HG03039 (cell line): ENCODE measurements around the gene COMMD3.
"Not testable (repeated sequence)": the region's sequence is repeated elsewhere in the genome, so short reads cannot be mapped to it uniquely, and the experiment has no call there.

Experiments used
- ATAC-seq: cut with Tn5 transposase; IDR thresholded peaks from one replicate; pipeline ENCODE4 v1.9.1; 2021; ENCODE audit warnings: mild to moderate bottlenecking, moderate library complexity; ENCODE audit not compliant: unreplicated experiment

Gene COMMD3

DNA sequence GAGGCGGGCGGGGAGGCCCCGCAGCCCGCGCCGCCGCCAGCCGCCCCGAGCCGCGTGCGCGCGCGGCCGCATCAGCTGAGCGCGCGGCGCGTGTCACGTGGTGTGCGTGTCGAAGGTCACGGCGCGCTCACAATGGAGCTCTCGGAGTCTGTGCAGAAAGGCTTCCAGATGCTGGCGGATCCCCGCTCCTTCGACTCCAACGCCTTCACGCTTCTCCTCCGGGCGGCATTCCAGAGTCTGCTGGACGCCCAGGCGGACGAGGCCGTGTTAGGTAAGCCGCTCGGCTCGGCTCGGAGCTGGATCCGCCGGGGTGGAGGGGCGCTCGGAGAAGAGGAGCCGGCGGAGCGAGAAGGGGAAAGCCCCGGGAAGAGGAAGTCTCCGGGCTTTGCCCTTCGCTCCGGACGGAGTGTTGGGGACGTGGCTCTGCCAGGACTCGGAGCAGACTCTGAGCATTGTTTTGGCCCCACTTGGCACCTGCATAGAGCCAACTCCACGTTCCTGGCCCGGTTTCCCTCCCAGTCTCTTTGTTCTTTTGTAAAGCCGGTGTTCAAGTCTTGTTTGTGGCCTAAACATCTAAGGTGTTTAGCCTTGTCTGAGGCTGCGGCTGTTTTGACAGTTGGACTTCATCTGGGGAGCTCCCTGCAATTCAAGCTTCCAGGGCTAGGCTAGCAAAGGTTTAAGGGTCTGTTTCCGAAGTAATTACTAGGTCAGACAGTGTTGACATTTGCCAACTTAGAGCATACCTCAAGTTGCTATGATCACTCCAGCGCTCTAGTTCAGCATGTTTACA lies at the start of gene COMMD3:
Gene COMMD3, plus strand, starts transcription at position 103 of the 790 bp plus-strand sequence. Its CDS starts 30 bp downstream, at position 133.
- peak; percentile 61 for ATAC-seq

- no peak for ATAC-seq
Measured at GRCh38 chr10:22268503-22268902, 47.7 kb upstream of the COMMD3 start.

- no peak for ATAC-seq
Measured at GRCh38 chr10:22271786-22272185, 44.4 kb upstream of the COMMD3 start.

DNA sequence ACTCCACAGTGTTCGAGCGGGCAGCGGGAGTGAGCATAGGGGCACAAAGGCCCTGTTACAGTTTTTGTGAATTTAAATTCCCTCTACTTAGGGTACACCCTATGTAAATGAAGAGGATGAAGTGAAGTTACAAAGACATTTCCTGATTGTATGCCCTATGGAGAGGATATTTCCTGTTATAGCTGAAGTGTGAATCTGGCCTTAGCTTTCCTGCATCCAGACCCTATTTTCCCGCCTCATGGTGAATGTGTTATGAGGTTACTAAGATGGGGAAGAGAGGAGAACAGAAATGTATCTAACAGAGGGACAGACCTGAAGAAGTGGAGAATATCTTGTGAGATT lies 37.8 kb upstream of the COMMD3 start:
- ATAC-seq, result no peak

- no peak for ATAC-seq
Measured at GRCh38 chr10:22280078-22280477, 36.1 kb upstream of the COMMD3 start.

- no peak for ATAC-seq
Measured at GRCh38 chr10:22285130-22285529, 31.1 kb upstream of the COMMD3 start.

- no peak for ATAC-seq
Measured at GRCh38 chr10:22293747-22294404, 22.3 kb upstream of the COMMD3 start.

- no peak for ATAC-seq
Measured at GRCh38 chr10:22294694-22295093, 21.5 kb upstream of the COMMD3 start.

GRCh38 chr10:22301193-22301592 lies 15.0 kb upstream of the COMMD3 start:
- ATAC-seq, result no peak

DNA sequence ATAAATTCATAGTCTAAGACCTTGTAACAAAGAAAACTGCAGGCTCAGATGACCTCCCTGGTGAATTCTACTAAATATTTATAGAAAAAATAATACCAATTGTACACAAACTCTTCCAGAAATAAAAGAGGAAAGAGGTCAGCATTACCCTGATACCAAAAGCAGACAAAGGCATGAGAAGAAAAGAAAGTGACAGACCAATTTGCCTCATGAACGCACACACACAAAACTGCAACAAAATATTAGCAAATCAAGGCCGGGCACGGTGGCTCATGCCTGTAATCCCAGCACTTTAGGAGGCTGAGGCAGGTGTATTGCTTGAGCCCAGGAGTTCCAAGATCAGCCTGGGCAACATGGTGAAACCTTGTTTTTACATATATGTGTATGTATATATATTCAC lies 12.7 kb upstream of the COMMD3 start:
- no peak for ATAC-seq

DNA sequence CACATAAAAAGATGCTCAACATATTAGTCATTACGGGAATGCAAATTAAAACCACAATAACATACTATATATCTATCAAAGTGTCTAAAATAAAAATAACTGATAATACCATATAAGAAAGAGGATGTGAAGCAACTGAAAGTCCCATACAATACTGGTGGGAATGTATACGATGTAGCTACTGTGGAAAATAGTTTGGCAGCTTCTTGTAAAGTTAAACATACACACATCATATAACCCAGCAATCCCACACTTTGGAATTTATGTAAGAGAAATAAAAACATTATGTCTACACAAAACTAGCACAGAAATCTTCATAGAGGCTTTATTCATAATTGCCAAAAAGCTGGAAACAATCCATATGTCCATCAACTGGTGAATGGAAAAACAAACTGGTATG lies 10.5 kb upstream of the COMMD3 start:
- no peak for ATAC-seq

GRCh38 chr10:22308390-22308789 lies 7.8 kb upstream of the COMMD3 start:
- ATAC-seq, result peak; percentile 96

- no peak for ATAC-seq
Measured at GRCh38 chr10:22309180-22310000, 6.8 kb upstream of the COMMD3 start.

- ATAC-seq, result not testable (repeated sequence)
Measured at GRCh38 chr10:22310012-22310411, 6.2 kb upstream of the COMMD3 start.

DNA sequence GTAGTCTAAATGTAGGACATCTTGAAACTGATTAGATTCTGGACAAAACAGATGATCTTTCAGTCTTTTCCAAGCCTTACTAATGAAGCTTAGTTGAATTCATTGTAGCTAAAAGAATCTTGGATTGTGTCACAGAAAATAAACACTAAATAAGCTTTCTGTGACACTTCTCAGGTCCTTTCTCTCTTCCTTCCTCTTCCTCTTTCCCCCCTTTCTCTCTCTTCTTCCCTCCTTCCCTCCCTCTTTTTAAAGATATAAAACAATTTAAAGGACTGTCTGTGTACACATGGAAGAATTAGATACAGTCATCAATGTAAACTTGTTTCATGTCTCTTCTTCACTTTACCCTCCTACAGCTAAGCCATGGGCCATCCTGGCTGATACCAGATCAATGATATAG lies 5.3 kb upstream of the COMMD3 start:
- ATAC-seq, result no peak

DNA sequence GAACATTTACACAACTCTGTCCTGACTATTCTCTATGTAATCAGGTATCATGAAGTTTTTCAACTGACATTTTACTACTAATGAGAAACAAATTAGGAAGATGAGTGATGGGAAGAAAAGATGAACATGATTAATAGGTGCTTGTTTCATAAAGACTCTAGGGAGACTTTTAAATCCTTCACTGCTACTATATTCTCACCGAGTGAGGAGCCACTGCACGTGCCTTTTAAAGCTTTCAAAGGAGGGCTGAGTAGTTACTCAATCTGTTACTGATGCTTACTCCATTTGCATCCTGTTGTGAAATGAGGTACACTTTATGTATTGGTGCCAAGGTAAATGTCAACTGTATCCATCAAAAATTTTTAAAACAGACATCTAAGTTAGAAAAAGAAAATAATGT lies 1.3 kb upstream of the COMMD3 start:
- ATAC-seq, result no peak

GRCh38 chr10:22315455-22316285 lies 518 bp upstream of the COMMD3 start:
- peak; percentile 18 for ATAC-seq

GRCh38 chr10:22317076-22317370 lies 835 bp downstream of the COMMD3 start:
- peak; percentile 5 for ATAC-seq

DNA sequence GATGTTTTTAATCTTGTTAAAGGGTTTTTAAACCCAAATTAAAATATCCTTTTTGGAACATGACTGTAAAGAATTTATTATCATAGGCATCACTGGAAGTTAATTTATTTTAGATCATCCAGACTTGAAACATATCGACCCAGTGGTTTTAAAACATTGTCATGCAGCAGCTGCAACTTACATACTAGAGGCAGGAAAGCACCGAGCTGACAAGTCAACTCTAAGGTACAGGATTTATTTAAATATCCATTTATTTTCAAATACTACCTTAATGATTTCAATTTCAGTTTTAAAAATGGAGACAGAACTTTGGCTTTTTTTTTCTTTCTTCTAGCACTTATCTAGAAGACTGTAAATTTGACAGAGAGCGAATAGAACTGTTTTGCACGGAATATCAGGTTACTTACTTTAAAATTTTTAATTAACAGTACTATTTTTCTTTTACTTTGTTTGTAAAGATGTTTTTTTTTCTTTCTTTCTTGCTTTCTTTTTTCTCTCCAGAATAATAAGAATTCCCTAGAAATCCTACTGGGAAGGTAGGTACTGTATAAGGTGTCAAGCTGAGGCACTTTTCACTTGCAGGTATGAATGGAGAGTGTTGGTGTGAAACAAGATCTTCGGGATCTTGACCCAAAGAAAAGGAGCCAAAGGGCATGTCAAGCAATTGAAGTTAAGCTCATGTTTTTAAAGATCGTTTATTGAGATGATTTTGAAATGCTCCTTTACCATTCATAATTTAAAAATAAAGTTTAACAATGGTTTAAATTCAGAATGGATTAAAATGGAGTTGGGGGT lies 1.8 kb downstream of the COMMD3 start:
- no peak for ATAC-seq

GRCh38 chr10:22318772-22319171 lies 2.6 kb downstream of the COMMD3 start:
- no peak for ATAC-seq
